NCI-H2107 (cell line): ENCODE data around the gene PNO1.
"Not testable (repeated sequence)": the region's sequence is repeated elsewhere in the genome, so short reads cannot be mapped to it uniquely, and the experiment has no call there.

ENCODE experiments used
- DNase-seq: peaks from one replicate; lab custom pipeline; 2025; lab: John Stamatoyannopoulos, UW

The PNO1 gene

GRCh38 chr2:68157002-68157401 is 686 bp upstream of the PNO1 start:
- DNase-seq: no peak

DNA sequence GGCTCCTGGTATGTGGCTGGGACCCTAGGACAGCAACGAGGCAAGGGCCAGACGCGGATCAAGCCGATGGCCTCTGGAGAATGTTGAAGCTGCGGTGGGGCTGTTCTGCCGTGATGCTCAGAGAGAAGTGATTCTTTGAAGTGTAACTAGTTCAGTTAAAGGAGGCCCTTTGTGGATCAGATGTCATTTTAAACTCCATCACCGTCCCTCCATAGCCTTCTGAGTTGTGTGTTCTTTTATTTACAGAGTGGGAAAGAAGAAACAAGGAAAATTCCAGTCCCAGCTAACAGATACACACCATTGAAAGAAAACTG is 403 bp downstream of the PNO1 start:
- DNase-seq: no peak

DNA sequence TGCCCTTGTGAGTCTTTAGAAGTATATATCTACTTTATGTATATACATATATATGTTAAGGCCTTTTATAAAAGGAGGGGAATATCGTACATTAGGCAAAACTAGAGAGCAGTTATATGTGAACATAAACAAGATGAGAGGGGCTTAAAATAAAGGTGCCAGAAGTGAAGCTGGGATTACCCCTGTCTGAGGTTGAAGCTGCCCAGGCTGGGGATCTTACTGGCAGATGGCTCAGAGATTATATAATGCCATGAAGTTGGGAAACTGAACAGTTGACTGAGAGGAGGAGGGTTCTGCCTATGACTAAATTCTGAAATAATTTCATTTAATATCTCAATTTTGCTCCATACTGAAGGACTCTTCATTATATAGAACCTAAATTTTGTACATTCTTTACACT is 6.0 kb downstream of the PNO1 start:
- no peak for DNase-seq

DNA sequence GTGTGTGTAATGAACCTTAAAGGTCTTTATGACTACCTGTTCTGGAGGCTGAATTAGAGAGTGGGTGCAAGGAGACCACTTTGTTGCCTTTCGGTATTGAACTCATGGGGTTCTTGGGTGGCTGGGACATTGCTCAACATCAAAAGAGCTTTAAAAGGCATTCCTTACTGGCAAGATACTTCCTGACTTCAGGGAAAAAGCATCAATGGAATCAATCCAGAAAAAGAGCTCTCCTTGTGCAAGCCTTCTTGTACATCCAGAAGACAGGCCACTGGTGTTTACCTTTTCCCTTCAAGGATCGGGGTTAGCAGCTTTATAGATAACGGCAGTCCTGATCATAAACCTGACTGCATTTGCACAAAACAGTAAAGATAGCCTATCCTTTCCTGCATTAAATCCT is 9.5 kb downstream of the PNO1 start:
- DNase-seq: no peak

DNA sequence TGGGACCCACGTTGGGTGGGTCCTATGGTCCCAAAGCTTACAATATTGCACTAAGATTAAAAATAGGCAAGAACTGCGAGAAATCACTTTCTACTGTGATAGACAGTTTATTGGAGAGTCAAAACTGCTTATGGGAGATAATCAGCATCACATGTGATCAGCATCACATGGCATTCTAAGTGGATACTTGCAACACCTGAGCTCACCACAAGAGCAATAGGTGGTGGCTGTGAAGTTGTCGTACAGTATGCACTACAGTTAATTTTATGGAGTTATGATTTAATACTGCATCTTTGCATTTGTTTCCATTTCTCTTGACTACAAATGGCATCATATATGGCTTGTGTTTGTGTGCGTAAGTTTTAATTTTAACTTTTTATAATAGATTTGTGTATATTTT is 11.6 kb downstream of the PNO1 start:
- no peak for DNase-seq

DNA sequence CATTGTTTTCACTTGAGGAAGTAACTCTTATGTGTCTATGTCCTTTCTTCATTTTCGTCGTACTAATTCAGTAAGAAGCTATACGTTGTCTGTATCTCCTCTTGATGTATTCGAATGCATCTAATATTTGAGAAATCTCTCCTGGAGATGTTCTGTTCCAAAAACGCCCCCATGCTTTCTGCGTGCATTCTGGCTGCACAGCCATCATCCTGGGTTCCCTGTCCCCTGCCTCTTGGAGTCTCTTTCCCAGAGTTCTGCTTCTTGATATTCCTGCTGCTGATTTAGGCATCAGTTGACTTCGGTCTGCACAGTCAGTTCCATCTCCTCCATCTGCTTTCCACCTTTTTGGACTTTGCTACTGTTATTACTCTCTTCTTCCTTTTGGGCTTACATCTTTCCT is 13.5 kb downstream of the PNO1 start:
- DNase-seq: no peak

- DNase-seq: no peak
Observed at GRCh38 chr2:68171684-68172083, 14.0 kb downstream of the PNO1 start.

GRCh38 chr2:68172521-68172920 is 14.8 kb downstream of the PNO1 start:
- DNase-seq: no peak

GRCh38 chr2:68172990-68173700 is 15.5 kb downstream of the PNO1 start:
- no peak for DNase-seq

- not testable (repeated sequence) for DNase-seq
Observed at GRCh38 chr2:68175210-68175609, 17.5 kb downstream of the PNO1 start.

- no peak for DNase-seq
Observed at GRCh38 chr2:68176657-68177056, 19.0 kb downstream of the PNO1 start.

GRCh38 chr2:68177541-68177940 is 19.9 kb downstream of the PNO1 start:
- DNase-seq: no peak

GRCh38 chr2:68178432-68178831 is 20.7 kb downstream of the PNO1 start:
- DNase-seq: no peak

- no peak for DNase-seq
Observed at GRCh38 chr2:68178954-68179627, 21.4 kb downstream of the PNO1 start.

- no peak for DNase-seq
Observed at GRCh38 chr2:68182902-68183301, 25.2 kb downstream of the PNO1 start.

DNA sequence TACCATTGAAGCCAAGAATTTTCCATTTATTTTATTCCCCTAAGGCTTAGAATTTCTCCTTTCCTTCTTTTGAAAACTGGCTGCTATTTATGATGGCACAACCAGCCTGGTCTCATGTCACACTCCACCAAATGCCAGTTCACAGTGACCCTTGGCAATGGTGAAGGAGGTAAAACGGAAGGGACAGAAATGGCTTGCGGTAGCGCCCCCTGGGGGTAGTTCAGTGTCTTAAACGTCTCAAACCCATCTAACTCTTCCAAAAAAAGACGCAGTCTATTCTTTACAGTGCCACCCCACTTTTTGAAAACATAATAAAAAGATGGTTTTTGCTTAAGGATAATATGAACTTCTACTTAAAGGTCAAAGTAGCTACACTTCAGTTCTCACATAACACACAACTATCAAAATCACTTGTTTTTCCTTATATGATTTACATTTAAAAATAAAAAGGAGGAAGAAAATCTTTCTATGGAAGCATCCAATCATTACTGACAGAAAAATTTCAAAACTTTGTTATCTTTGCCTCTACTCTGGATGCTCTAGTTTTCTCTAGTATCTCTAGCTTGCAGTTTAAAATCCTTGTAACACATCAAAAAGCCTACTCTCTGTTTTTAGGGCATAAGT is 28.0 kb downstream of the PNO1 start:
- DNase-seq: no peak

GRCh38 chr2:68187329-68187728 is 29.6 kb downstream of the PNO1 start:
- DNase-seq: no peak

- DNase-seq: no peak
Observed at GRCh38 chr2:68188831-68189230, 31.1 kb downstream of the PNO1 start.

DNA sequence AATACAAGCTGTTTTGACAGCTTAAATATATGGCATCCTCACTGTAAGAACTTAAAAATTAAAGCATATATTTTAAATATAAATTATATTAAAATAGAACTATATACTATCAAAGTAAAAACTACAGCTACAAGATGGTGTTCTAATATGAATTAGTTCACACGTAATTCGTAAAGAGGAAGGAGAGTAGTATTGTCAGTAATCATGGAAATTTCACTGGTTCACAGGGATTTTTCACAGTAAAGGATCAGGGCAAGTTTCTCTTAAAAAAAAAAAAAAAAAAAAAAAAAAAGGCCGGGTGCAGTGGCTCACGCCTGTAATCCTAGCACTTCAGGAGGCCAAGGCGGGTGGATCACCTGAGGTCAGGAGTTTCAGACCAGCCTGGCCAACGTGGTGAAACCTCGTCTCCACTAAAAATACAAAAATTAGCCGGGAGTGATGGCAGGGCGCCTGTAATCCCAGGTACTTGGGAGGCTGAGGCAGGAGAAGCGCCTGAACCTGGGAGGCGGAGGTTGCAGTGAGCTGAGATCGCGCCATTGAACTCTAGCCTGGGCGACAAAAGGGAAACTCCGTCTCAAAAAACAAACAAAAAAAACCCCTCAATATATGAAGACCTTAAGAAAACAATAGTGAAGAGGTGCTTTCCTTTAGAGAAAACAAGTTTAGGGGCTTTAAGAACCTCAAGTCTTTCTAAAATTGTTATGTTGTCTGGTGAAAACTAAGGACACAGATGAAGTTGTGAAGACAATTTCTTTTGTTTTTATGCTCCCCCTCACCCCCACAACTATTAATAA is 32.5 kb downstream of the PNO1 start:
- DNase-seq: no peak

- DNase-seq: no peak
Observed at GRCh38 chr2:68190991-68191731, 33.5 kb downstream of the PNO1 start.

DNA sequence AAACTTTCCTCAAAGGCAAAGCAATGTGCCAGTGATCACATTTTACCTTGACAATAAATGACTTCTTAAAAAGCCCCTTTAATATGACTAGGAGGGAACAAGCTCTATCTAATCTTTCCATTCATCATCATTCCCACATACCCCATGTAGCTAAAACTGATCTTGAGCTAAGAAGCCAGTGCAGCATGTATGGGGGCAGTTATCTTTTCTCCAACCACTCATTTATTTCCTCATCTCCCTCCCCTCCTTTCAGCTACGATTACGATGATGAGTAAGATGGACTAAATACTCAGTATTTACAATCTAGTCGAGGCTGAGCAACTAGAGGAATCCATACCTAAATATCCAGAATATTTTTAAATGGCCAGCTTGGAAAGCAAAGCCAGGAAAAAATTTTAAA is 35.5 kb downstream of the PNO1 start:
- DNase-seq: no peak

DNA sequence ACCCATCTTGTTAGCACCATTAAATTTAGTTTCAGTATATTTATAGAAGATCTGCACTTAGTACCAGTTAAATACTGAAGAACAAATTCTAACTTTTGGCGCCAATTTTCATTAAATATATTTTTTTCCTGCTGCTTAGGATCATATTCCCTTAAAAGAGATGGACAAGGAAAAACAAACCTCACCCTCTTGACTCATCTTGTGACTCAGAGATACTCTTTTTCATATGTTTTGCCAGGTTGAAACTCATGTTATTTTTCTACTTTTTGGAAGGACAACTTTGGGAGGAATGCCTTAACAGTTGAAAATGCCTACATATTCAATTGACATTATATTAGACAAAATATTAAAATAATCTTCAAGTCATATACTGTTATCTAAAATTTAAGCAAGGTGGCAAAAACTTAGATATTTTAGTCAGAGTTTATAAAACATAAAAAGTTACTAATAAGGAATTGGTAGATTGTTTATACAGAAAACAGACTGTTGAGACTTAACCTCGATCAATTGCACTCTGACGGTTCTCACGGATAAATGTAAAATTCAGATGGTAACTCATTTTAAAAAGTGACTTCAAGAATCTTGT is 36.2 kb downstream of the PNO1 start:
- DNase-seq: no peak
